Cardiac muscle cell (in vitro differentiated cells and primary cell): ENCODE data around the gene SEC11A. TPM values are rescaled to one million over a fixed set of nuclear protein-coding genes. Genes with fewer than 3 reads are reported as not detected.

ENCODE experiments used
- DNase-seq, 2 donors: peaks; one replicate each; pipeline versions ENCODE4 v3.0.0 to v3.0.0-alpha.2; 2010 to 2017; ENCODE audit warnings: low read depth in 1 of 2, low spot score in 1 of 2
- H3K27ac ChIP-seq: fragments of 200-600 bp; sonication (generic); 2 replicates; pipeline ENCODE4 v1.5.1; 2016
- H3K27me3 ChIP-seq: fragments of 200-600 bp; sonication (generic); 2 replicates; pipeline ENCODE4 v1.6.0; 2016; ENCODE audit warnings: control low read depth
- H3K36me3 ChIP-seq: fragments of 200-600 bp; sonication (generic); 2 replicates; pipeline ENCODE4 v1.5.1; 2016; ENCODE audit warnings: control low read depth
- H3K4me1 ChIP-seq: fragments of 200-600 bp; sonication (generic); 2 replicates; pipeline ENCODE4 v1.8.1; 2017; ENCODE audit warnings: low read depth, mild to moderate bottlenecking, mixed run types
- H3K4me3 ChIP-seq: fragments of 200-600 bp; sonication (generic); 2 replicates; pipeline ENCODE4 v1.5.1; 2016; ENCODE audit warnings: mild to moderate bottlenecking
- H3K9me3 ChIP-seq: fragments of 200-600 bp; sonication (generic); 2 replicates; pipeline ENCODE4 v1.5.1; 2017; ENCODE audit warnings: low read depth, mild to moderate bottlenecking, control low read depth
- polyA plus RNA-seq: library from polyadenylated mRNA; unstranded; fragments of >200 nt; fragmentation: Nextera tagmentation; extraction: Ambion mirVana; gene quantifications from 2 replicates; pipeline ENCODE4 v1.2.1, GENCODE V29; 2016
- total RNA-seq: library from RNA; depleted of rRNA; stranded (reverse); fragments of >200 nt; gene quantifications from 2 replicates; pipeline ENCODE4 v1.2.3, GENCODE V29; 2016
- TF ChIP-seq, protein P1 (sequence below): IDR thresholded peaks from 2 replicates; pipeline ENCODE4 v1.5.1; 2012; ENCODE audit warnings: low read depth, mild to moderate bottlenecking, low read length

Gene SEC11A
- total and polyA plus RNA-seq, 2 experiments from 2014 or later, result 117 to 137 TPM

DNA sequence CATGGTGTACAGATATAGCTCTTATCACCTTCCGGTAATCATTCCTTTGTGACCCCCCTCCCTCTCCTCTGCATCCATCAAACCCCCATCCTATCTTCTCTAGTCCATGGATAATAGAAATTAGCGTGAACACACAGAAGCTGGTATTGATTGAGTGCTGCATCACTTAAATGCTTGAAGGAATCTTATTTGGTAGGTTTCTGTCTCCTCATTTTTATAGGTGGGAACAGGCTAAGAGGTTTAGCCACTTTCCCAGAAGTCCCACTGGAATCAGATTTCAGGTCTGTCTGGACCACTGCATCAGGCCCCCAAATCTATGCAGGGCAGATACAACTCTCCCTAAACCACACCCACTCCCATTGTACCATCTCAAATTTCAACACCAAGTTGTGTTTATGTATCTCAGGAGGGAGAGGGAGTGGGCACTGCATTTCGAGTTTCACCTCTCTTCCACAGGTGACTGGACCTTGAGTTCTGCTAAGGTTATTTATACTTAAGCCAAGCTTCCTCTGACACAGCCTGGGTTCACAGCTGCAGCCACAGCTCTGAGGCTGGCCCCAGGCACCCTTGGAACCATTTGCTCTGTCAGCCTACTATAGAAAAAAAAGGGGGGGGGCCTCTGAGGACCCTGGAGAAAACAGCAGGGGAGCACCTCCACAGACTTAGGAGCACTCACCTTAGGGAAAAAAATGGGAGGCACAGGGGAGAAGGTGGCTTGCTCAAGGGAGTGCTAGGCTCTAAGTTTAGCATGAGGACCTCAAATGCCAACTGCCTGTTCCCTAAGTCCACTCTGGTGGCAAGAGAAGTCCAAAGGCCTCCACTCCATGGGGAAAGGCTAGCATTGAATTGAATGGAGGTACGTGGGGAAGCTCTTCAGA lies 55.8 kb downstream of the SEC11A start:
- Histone ChIP-seq H3K4me3 (no peak overlapping the region), H3K9me3 (no peaks in the 10 kb centered on the region), H3K36me3 (no peaks in the 10 kb centered on the region), H3K27me3 (no peaks in the 10 kb centered on the region), H3K4me1 (peaks cover 13% of the 10 kb centered on the region), H3K27ac (peak overlapping the region; percentile 69)
- peak in 1 of 2 donors; percentile 19 for DNase-seq
- TF ChIP-seq, protein P1, sequence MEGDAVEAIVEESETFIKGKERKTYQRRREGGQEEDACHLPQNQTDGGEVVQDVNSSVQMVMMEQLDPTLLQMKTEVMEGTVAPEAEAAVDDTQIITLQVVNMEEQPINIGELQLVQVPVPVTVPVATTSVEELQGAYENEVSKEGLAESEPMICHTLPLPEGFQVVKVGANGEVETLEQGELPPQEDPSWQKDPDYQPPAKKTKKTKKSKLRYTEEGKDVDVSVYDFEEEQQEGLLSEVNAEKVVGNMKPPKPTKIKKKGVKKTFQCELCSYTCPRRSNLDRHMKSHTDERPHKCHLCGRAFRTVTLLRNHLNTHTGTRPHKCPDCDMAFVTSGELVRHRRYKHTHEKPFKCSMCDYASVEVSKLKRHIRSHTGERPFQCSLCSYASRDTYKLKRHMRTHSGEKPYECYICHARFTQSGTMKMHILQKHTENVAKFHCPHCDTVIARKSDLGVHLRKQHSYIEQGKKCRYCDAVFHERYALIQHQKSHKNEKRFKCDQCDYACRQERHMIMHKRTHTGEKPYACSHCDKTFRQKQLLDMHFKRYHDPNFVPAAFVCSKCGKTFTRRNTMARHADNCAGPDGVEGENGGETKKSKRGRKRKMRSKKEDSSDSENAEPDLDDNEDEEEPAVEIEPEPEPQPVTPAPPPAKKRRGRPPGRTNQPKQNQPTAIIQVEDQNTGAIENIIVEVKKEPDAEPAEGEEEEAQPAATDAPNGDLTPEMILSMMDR, result no peak

DNA sequence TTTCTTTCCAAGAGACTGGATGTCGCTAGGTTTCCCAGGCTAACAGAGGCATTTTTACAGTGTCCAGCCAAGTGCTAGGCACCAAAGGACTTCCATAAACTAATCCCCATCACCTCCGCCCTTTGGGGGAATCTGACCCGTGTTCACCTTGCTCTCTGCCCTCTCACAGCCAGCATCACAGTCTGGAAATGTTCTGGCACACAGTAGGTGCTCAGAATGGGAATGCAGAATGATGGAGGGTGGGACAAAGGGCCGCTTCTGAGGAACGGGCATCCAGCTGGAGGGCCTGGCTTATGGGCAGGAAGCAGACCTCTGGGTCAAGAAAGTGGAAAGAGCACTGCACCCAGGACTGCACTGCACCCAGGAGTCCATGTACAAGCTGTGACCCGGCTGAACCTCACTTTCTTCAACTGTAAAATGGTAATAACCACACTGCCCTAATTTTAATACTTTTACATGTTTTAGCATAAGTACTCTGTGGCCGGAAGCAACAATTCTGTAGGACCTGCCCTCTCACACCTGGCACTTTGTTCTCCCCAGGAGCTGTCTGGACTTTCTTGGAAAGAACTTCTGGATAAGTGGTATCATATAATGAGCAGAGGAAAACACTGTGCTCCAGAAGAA lies 57.0 kb downstream of the SEC11A start:
- TF ChIP-seq, protein P1, result no peak
- Histone ChIP-seq H3K27me3 (no peaks in the 10 kb centered on the region), H3K36me3 (no peaks in the 10 kb centered on the region), H3K4me3 (no peak overlapping the region), H3K4me1 (peaks cover 13% of the 10 kb centered on the region), H3K27ac (no peak overlapping the region), H3K9me3 (no peaks in the 10 kb centered on the region)
- DNase-seq, result no peak

DNA sequence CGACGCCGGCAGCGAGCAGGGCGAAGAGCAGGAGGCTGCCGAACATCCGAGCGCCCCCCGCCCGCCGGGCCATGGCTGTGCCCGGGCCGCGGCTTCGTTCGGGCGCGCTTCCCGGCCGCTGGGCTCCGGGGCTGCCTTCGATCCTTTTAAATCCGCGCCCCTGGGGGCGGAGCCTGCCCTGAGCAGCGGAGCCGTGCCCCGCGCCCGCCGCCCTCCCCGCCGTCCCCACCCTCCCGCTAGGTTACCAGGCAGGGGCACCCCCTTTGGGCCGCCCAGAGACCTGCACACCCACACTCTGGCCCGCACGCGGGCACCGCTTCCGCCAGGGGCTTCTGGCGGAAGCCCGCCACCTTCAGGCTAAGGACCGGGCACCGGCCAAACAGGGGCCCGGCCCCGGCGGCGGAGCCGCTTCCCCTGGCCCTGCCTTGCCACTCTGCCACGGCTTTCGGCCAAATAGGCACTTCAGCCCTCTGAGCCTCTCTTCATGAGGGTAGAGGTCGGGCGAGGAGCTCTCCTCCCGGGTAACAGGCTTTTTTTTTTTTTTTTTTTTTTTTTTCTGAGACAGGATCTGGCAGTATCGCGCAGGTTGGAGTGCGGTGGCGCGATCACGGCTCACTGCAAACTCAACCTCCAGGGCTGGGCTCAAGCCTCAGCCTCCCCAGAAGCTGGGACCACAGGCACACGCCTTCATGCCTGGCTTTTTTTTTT lies 57.7 kb downstream of the SEC11A start, which contains the start of gene NMB:
NMB (minus strand) TSS at position 120 of the 708 bp plus-strand sequence; CDS start at position 73, 47 bp downstream.
- TF ChIP-seq, protein P1, result peak; percentile 57
- Histone ChIP-seq H3K4me3 (peak within 1 kb of the TSS; percentile 20), H3K36me3 (no peaks in the 10 kb centered on the region), H3K27ac (peak within 1 kb of the TSS; percentile 17), H3K9me3 (no peaks in the 10 kb centered on the region), H3K27me3 (no peaks in the 10 kb centered on the region), H3K4me1 (peaks cover 16% of the 10 kb centered on the region)
- DNase-seq, result peak; percentile 71 to 91

DNA sequence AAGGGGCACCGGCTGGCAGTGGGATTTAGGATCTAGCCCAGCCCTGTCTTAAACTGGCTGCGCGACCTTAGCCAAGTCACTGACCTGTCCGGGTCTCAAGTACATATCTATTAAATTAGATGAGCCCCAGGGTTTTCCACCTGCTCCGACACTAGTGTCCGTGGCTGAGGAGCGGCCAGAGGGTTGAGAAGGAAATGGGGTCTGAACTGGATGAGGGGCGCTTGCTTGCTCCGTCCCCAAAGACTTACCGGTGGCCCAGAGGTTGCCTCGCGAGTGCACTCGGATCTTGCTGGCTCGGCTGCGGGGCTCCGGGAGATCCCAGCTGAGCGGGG lies 58.2 kb downstream of the SEC11A start:
- Histone ChIP-seq H3K9me3 (no peaks in the 10 kb centered on the region), H3K27ac (peak overlapping the region; percentile 17), H3K27me3 (no peaks in the 10 kb centered on the region), H3K36me3 (no peaks in the 10 kb centered on the region), H3K4me3 (peak overlapping the region; percentile 20), H3K4me1 (peaks cover 21% of the 10 kb centered on the region)
- TF ChIP-seq, protein P1, result no peak
- DNase-seq, result no peak

DNA sequence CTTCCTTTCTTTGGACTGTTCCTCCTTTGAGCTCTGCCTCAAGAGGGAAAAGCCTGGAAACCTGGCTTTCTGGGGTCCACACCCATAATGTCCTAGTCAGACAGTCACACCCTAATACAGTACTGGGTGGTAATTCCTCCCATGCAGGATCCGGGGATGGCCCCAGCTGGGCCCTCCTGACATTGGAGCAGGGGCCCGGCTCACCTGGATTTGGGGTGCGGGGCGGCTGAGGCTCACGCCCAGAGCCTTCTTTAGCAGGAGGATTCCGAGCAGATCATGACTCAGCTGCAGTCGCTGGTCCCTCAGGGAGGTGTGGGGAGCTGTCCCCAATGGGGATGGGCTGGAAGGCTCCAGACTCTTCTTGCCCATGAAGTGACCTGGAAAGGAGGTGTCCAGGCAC lies 59.0 kb downstream of the SEC11A start:
- TF ChIP-seq, protein P1, result no peak
- no peaks in the 10 kb centered on the region for H3K9me3 ChIP-seq
- no peak overlapping the region for H3K27ac ChIP-seq
- peaks cover 25% of the 10 kb centered on the region for H3K4me1 ChIP-seq
- DNase-seq, result no peak
- no peaks in the 10 kb centered on the region for H3K36me3 ChIP-seq
- no peaks in the 10 kb centered on the region for H3K27me3 ChIP-seq
- H3K4me3 ChIP-seq, result no peak overlapping the region
